Lower leg skin (tissue), 3 donors: Measurements from ENCODE around the gene TUBA8.

ENCODE experiments used
- POLR2A ChIP-seq, 2 donors: fragments of 450-650 bp; IDR thresholded peaks; one replicate each; pipeline ENCODE4 v1.6.1; 2016 to 2017; ENCODE audit warnings: antibody characterized with exemption in 2 of 2, mild to moderate bottlenecking in 1 of 2, moderate library complexity in 1 of 2
- TF ChIP-seq, protein P1 (sequence below), 3 donors: fragments of 450-650 bp; IDR thresholded peaks; one replicate each; pipeline ENCODE4 v1.5.1; 2016; ENCODE audit warnings: antibody characterized with exemption in 3 of 3, mild to moderate bottlenecking in 3 of 3, moderate library complexity in 2 of 3

DNA sequence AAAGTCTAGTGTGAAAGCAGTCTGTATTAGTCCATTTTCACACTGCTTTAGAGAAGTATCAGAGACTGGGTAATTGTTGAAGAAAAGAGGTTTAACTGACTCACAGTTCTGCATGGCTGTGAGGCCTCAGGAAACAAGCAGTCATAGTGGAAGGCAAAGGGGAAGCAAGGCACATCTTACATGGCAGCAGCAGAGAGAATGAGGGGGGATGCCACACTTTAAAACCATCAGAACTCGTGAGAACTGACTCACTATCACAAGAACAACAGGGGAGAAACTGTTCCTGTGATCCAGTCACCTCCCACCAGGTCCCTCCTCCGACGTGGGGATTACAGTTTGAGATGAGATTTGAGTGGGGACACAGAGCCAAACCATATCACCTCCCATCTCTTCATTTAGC, 13.8 kb upstream of the TUBA8 start:
- TF ChIP-seq, protein P1, sequence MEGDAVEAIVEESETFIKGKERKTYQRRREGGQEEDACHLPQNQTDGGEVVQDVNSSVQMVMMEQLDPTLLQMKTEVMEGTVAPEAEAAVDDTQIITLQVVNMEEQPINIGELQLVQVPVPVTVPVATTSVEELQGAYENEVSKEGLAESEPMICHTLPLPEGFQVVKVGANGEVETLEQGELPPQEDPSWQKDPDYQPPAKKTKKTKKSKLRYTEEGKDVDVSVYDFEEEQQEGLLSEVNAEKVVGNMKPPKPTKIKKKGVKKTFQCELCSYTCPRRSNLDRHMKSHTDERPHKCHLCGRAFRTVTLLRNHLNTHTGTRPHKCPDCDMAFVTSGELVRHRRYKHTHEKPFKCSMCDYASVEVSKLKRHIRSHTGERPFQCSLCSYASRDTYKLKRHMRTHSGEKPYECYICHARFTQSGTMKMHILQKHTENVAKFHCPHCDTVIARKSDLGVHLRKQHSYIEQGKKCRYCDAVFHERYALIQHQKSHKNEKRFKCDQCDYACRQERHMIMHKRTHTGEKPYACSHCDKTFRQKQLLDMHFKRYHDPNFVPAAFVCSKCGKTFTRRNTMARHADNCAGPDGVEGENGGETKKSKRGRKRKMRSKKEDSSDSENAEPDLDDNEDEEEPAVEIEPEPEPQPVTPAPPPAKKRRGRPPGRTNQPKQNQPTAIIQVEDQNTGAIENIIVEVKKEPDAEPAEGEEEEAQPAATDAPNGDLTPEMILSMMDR (IDR thresholded peaks at IDR 0.05): no peak
- no peak for TF ChIP-seq POLR2A (IDR thresholded peaks at IDR 0.05)
